Activated effector memory CD4-positive, alpha-beta T cell treated with anti-CD3 and anti-CD28 coated beads, Interleukin-2, amount 50 U/mL, for 16 hours (primary cell): ENCODE data around the gene MGLL.
A peak's percentile ranks its signal among the peaks of the same experiment; 100 is the strongest.

Experiments
- DNase-seq: peaks from one replicate; pipeline ENCODE4 v3.0.0-alpha.2; 2020

Gene MGLL

DNA sequence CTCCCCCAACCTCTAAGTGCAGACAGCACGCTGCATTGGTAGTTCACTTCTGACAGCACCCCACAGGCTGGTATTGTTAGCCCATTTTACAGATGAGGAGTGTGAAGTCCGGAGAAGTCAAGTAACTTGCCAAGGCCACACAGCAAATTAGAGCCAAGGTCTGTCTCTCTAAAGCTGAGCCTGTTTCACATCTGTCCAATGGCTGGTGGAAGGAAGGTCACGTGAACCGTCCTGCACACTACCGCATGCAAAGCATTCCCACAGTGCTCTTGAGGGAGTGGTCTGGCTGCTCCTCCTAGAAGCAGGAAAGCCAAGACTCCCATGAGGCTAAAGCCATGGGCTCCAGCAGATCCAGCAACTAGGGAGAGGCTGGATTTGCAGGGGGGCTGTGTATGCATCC, 50.0 kb downstream of the MGLL start:
- no peak for DNase-seq

GRCh38 chr3:127771746-127772145, 50.6 kb downstream of the MGLL start:
- no peak for DNase-seq

DNA sequence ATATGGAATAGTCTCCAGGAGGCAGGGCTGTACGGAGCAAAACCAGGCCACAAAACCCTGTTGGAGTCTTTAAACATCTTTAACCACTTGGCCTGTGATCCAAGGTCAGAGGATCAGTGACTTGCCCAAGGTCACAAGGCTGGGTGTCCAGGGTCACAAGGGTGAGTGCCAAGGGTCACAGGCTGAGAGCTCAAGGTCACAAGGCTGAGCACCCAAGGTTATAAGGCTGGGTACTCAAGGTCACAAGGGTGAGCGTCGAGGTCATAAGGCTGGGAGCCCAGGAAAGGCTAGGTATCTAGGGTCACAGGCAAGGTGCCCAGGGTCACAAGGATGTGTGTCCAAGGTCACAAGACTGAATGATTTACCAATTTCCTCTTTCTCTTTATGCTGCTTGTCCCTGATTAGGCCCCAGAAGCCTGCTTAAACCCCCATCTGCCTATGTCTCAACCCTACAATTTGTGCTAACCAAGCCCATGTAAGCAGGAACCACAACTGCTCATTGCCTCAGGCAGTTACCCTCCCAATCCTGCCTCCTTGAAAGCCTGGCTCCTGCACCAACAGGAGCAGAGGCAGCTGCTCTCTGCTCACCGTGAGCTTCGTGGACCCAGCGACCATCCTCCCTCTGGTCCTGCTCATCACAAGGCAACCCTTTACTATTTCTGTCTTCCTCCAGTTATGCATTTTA, 51.5 kb downstream of the MGLL start:
- no peak for DNase-seq

GRCh38 chr3:127769284-127770081, 52.8 kb downstream of the MGLL start:
- no peak for DNase-seq

DNA sequence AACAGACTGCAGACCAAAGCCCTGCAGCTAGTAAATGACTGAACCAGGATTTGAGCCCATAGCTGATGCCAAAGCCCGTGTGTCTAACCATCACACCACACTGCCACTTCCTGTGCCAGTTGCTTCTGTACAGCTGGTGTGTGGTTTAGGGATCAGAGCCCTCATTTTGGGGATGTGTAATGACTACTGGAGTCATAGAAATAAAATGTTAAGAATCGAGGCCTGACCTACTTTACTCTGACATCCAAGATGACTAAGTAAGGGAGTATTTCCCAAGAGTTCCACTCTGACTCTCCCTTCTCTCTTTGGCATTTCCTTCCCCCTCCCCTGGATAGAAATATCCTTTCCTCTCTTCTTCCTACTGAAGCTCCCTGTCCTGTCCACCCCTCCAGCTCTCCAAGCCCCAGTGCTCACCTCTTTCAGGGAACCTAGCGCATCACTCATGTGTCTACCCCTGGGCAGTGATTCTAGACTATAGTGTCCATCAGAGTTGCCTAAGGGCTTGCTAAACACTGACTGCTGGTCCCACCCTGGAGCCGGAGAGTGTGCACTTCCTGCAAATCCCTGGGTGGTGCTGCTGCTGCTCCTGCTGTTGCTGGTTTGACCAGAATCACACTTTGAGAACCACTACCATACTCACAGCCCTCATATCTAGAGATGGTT, 53.8 kb downstream of the MGLL start:
- no peak for DNase-seq

- no peak for DNase-seq
Observed at GRCh38 chr3:127767126-127767525, 55.2 kb downstream of the MGLL start.

DNA sequence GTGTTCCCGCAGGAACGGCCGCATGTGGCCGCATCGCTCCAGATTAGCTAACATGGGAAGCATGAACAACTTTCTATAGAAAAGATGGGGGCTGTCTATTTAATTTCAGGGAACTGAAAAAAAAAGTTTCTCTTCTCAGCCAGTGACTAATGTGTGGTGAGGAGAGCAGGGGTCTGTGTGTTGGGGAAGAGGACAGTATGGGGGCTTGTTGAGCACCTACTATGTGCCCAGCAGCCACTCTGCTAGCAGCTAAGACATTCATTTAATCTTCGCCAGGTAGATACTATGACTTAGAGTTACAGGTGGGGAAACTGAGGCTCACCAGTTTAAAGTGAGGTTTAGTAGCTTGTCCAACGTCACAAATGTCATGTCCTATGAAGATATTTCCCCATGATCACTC, 56.6 kb downstream of the MGLL start:
- DNase-seq = no peak

- no peak for DNase-seq
Observed at GRCh38 chr3:127764841-127765362, 57.4 kb downstream of the MGLL start.

DNA sequence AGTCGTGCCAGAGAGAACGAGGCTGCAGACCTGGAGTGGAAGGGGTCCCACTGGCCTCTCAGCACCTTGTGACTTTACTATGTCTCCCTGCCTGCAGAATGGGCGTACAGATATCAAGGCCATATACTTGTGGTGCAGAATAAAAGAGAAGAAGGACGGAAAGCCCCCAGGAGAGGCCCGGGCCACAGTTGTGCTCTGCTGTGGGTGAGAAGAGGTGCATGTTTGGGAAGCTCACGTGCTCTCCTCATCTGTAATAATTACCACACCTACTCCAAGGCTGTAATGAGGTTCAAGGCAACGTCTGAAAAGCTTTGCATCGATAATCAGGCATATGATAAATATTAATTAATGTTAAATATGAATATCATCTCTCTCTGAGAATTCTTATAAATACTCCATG, 58.0 kb downstream of the MGLL start:
- DNase-seq = no peak

DNA sequence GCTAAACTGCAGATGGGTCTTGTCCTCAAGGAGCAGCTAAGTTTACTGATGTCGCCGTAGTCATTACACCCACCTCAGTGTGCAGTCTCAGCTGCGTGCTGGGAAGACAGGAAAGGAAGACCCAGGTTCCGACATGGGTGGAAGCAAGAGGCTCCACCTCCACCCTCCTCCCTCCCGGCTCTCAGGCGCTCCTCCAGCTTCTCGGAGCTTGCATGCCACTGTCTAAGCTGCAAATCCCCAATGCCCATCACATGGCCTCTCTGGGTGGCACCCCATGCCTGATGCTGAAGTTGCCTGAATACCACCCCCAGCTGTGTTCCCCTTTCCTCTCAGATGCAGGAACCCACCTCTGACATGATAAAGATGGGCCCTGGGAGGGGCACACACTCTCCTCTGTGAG, 58.5 kb downstream of the MGLL start:
- no peak for DNase-seq

GRCh38 chr3:127763337-127763736, 59.0 kb downstream of the MGLL start:
- no peak for DNase-seq

DNA sequence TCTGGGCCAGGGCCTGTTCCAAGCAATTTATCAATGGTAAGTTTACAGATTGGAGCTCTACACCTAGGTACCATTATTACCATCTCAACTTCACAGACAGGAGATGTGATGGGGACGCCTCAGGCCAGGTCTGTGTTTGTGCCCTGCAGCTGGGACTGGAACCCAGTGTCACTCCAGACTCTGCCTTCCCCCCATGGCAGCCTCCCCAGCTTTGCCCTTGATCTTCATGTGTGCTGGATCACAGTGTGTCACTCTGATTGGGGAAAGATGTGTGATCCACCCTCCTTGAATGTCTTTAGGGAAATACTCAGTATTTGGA, 59.6 kb downstream of the MGLL start:
- no peak for DNase-seq

DNA sequence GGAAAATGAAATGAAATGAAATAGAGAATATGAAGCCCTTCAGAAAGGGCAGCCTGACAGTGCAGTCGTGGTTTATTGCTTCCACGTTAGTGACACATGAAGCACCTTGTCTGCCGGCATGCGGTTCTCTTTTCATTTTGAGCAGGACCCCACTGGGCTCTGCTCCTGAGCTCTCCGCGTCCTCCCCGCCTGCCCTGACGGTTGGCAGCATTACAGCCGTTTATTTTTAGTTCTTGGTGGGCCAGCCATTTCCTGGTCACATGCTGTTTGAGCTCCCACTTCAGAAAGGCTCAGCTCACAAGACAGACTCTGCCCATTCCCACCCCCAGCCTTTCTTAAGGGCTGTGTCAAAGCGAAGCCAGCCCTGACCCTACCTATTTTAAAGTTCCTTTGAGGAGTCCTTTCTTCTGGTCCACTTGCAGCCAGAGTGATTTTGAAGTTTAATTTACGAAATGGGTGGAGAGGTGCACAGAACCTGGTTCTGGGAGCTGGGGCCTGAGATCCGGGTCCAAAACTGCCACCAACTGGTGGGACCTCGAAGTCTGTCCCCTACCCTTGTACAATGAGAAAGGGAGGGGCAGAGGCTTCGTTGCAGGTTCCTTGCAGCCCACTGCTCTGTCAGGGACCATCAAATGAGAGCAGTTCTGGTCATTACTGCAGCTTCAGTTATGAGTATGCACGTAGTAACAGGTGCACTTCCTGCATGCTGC, 60.1 kb downstream of the MGLL start:
- no peak for DNase-seq

DNA sequence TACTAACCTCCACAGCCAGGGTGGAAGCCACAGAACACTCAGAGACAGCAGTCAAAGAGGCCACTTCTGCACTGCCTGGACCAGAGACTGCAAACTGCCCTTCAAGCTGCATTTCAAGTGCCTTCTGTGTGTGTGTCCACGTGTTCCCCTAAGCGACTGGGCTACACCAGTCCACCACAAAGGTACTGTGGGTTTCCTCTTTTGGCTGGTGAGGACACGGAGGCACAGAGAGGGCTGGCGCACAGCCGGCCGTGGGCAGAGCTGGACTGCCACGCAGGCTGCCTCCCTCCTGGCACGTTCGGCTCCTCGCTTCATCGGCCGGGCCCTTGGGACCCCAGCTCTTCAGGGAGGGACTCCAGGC, 60.9 kb downstream of the MGLL start:
- DNase-seq = no peak

GRCh38 chr3:127760791-127761440, 61.4 kb downstream of the MGLL start:
- DNase-seq = no peak

- no peak for DNase-seq
Observed at GRCh38 chr3:127760361-127760760, 62.0 kb downstream of the MGLL start.

GRCh38 chr3:127759826-127760225, 62.5 kb downstream of the MGLL start:
- no peak for DNase-seq

- peak; percentile 25 for DNase-seq
Observed at GRCh38 chr3:127758013-127758412, 64.3 kb downstream of the MGLL start.

DNA sequence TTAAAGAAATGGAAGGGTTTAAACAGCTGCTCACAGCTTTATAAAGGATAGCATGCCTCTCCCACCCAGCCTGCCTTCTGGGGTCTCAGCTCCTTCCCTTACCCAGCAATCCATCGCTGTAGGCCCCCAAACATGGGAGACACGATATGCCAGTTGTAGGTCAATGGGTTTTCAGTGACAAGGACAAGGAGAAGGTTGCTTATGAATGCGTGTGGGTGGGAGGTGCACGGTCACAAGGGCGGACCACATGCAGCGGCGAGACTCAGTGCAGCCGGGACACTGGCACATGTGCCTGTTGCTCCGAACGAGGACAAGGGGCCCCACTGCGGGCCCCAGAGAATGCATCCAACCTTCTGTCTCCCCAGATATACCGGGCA, 67.0 kb downstream of the MGLL start:
- no peak for DNase-seq

DNA sequence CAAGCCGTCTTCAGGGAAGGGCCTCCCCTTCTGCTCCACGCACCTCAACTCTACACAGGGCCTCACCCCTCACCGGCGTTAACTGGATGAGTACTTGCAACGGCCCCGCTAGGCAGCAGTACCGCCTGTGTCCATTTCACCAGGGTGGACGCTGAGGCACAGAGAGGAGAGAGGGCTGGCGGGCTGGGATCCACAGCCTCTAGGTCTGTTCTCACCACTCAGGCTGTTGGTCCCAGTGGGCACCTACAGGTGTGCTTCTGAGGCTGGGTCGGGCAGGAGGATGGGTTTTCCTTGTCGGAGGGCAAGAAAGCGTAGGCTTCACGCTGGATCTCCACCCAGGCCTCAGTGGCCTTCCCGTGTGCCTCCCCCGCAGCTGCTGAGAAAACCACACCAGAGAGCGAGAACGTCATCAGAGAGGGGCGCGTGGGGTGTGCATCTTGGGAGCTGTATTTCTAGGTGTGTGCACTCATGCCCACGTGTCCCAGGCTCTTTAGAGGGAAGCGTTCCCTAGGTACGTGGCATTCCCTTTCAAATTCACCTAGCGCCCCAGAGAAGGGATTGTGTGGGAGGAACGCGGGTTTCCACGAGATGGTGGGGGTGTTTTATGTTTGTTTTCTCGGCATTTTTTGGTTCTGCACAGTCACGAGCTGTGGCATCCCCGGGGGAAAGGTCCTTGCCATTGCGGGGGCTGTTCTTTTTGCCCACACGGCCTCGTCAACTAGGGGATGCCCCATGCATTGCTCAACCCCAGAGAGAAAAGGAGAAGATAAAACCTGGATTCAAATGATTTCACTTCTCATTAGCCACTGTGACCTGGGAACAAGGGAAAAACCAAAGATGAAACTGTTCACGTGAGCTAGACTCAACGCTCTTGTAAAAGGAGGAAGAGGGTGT, 67.7 kb downstream of the MGLL start:
- DNase-seq = peak; percentile 72

DNA sequence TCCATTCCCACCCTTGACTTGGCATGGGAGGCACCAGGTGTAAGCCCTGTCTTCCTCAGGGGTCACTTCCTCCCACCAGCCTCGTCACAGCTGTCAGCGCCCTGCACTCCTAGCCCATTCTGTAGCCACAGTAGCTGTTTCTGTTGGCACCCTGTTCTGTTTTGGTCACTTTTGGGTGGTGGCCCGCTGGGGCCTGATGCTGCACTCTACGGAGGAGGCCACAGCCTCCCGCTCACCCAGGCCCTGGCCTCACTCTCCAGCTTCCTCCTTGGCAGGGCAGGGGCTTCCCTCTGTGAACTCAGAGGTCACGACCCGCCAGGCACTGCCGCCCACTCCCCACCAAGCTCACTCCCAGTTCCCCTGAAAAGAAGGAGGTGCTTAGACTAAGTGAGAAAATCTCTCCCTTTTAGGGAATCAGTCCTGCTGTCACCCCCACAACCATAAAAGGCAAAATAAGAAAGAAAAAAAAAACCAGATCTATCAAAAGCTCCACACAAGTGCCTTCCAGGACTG, 68.4 kb downstream of the MGLL start:
- no peak for DNase-seq

GRCh38 chr3:127753338-127753737, 69.0 kb downstream of the MGLL start:
- DNase-seq = no peak
